H1 (cell line): ENCODE measurements around the gene C15orf61. TPM values are rescaled to one million over a fixed set of nuclear protein-coding genes. Genes with fewer than 3 reads are reported as not detected.

Source experiments
- CTCF ChIA-PET: fragments of 300-600 bp; sonication (Branson Sonifier 250); formaldehyde crosslinking; loops from one replicate; lab custom pipeline; 2021; ENCODE audit not compliant: partially characterized antibody; lab: Charles Lee
- POLR2A ChIA-PET: fragments of 300-600 bp; sonication (Branson Sonifier 250); formaldehyde crosslinking; loops from one replicate; lab custom pipeline; 2021; ENCODE audit warnings: inconsistent platforms; ENCODE audit not compliant: partially characterized antibody; lab: Charles Lee
- DNase-seq, 2 experiments: peaks; one replicate each; pipeline versions ENCODE4 v3.0.0 to v3.0.0-alpha.2; 2010 to 2022; ENCODE audit warnings: low spot score in 2 of 2, low read depth in 1 of 2, mixed read lengths in 1 of 2
- FAIRE-seq: peaks from 2 replicates; lab custom pipeline; 2011; peaks lifted over from hg19 to GRCh38; lab: Jason Lieb, UNC
- H2AFZ ChIP-seq: 2 replicates; pipeline ENCODE4 v1.8.1; 2012; ENCODE audit warnings: low read length, inconsistent platforms
- H2AK5ac ChIP-seq: 2 replicates; pipeline ENCODE4 v1.6.1; 2013; ENCODE audit warnings: low read depth, low read length
- H2BK120ac ChIP-seq: replicated peaks from 2 replicates; pipeline ENCODE3; 2013; ENCODE audit warnings: low read depth, low read length, inconsistent platforms
- H2BK12ac ChIP-seq: 2 replicates; pipeline ENCODE4 v1.6.1; 2013; ENCODE audit warnings: low read depth, low read length
- H2BK15ac ChIP-seq: 2 replicates; pipeline ENCODE4 v1.6.1; 2013; ENCODE audit warnings: low read length
- H2BK20ac ChIP-seq: 2 replicates; pipeline ENCODE4 v1.6.1; 2013; ENCODE audit warnings: low read length
- H2BK5ac ChIP-seq: 2 replicates; pipeline ENCODE4 v1.6.1; 2013; ENCODE audit warnings: low read depth, low read length
- H3K14ac ChIP-seq: 2 replicates; pipeline ENCODE4 v1.6.1; 2013; ENCODE audit warnings: inconsistent platforms; ENCODE audit not compliant: insufficient read length
- H3K18ac ChIP-seq: 2 replicates; pipeline ENCODE4 v1.6.1; 2013; ENCODE audit warnings: low read length; ENCODE audit errors: extremely low read depth
- H3K23ac ChIP-seq: 2 replicates; pipeline ENCODE4 v1.6.1; 2013; ENCODE audit warnings: inconsistent platforms; ENCODE audit not compliant: insufficient read length
- H3K23me2 ChIP-seq: 2 replicates; pipeline ENCODE4 v1.6.1; 2013; ENCODE audit warnings: low read depth, low read length
- H3K27ac ChIP-seq: 2 replicates; pipeline ENCODE4 v1.6.1; 2011; ENCODE audit warnings: low read depth, low read length, inconsistent platforms
- H3K27me3 ChIP-seq, 4 experiments: replicated peaks in 1 of 4; 1 replicate in 1 of 4; 2 replicates in 3 of 4; pipeline versions ENCODE4 v1.6.1 to v1.8.1; 2011 to 2013; ENCODE audit warnings: low read length in 3 of 4, mild to moderate bottlenecking in 3 of 4, inconsistent platforms in 2 of 4, mixed read lengths in 2 of 4, moderate library complexity in 1 of 4; ENCODE audit not compliant: control insufficient read depth in 3 of 4, insufficient read depth in 3 of 4; ENCODE audit errors: extremely low read depth in 1 of 4
- H3K36me3 ChIP-seq, 4 experiments: 2 replicates each; pipeline versions ENCODE4 v1.6.1 to v1.8.1; 2011 to 2013; ENCODE audit warnings: mild to moderate bottlenecking in 4 of 4, low read length in 3 of 4, moderate library complexity in 2 of 4, control low read depth in 1 of 4, inconsistent platforms in 1 of 4; ENCODE audit not compliant: insufficient read depth in 4 of 4, control insufficient read depth in 2 of 4
- H3K4ac ChIP-seq: replicated peaks from 2 replicates; pipeline ENCODE3; 2013; ENCODE audit warnings: low read length, low read depth, mixed read lengths, inconsistent platforms; ENCODE audit not compliant: insufficient read length
- H3K4me1 ChIP-seq, 4 experiments: replicated peaks in 1 of 4; 1 replicate in 1 of 4; 2 replicates in 3 of 4; pipeline versions ENCODE4 v1.6.1 to v1.8.1; 2011 to 2013; ENCODE audit warnings: low read length in 3 of 4, inconsistent platforms in 2 of 4, mixed read lengths in 1 of 4; ENCODE audit not compliant: insufficient read depth in 4 of 4, control insufficient read depth in 3 of 4
- H3K4me2 ChIP-seq, 2 experiments: 2 replicates each; pipeline versions ENCODE4 v1.6.1 to v1.8.1; 2011 to 2013; ENCODE audit warnings: low read depth in 2 of 2, low read length in 2 of 2, control low read depth in 1 of 2, inconsistent platforms in 1 of 2, mild to moderate bottlenecking in 1 of 2; ENCODE audit not compliant: insufficient read depth in 1 of 2
- H3K4me3 ChIP-seq, 4 experiments: fragments of 200-600, 300-600 bp in 1 of 4; sonication (generic), shearing (Covaris generic), sonication (Bioruptor Twin) in 1 of 4; 2 replicates each; pipeline versions ENCODE4 v1.5.1 to v1.8.1; 2011 to 2016; ENCODE audit warnings: low read length in 4 of 4, low read depth in 3 of 4, control low read depth in 2 of 4, inconsistent platforms in 2 of 4, mild to moderate bottlenecking in 2 of 4, mixed read lengths in 1 of 4, moderate library complexity in 1 of 4; ENCODE audit not compliant: insufficient read depth in 2 of 4; ENCODE audit errors: extremely low read depth in 1 of 4
- H3K56ac ChIP-seq: replicated peaks from 2 replicates; pipeline ENCODE3; 2013; ENCODE audit warnings: low read depth, mild to moderate bottlenecking, mixed read lengths, low read length, inconsistent platforms; ENCODE audit not compliant: insufficient read length
- H3K79me1 ChIP-seq: 2 replicates; pipeline ENCODE4 v1.6.1; 2013; ENCODE audit warnings: low read depth, low read length, control low read depth
- H3K79me2 ChIP-seq, 2 experiments: 2 replicates each; pipeline versions ENCODE4 v1.6.1 to v1.8.1; 2012 to 2013; ENCODE audit warnings: low read length in 2 of 2, mild to moderate bottlenecking in 2 of 2, inconsistent platforms in 1 of 2; ENCODE audit not compliant: insufficient read depth in 2 of 2, control insufficient read depth in 1 of 2
- H3K9ac ChIP-seq, 4 experiments: replicated peaks in 1 of 4; 1 replicate in 1 of 4; 2 replicates in 3 of 4; pipeline versions ENCODE4 v1.6.1 to v1.8.1; 2011 to 2013; ENCODE audit warnings: low read depth in 3 of 4, low read length in 3 of 4, control low read depth in 2 of 4, mild to moderate bottlenecking in 2 of 4, moderate library complexity in 2 of 4, inconsistent platforms in 1 of 4; ENCODE audit errors: extremely low read depth in 1 of 4
- H3K9me3 ChIP-seq, 2 experiments: 2 replicates each; pipeline versions ENCODE4 v1.6.1 to v1.8.1; 2012 to 2013; ENCODE audit warnings: mild to moderate bottlenecking in 2 of 2, moderate library complexity in 2 of 2, control low read depth in 1 of 2, inconsistent platforms in 1 of 2, low read depth in 1 of 2, low read length in 1 of 2, mixed read lengths in 1 of 2; ENCODE audit not compliant: insufficient read depth in 2 of 2
- H4K20me1 ChIP-seq, 2 experiments: replicated peaks in 1 of 2; 2 replicates each; pipeline versions ENCODE3 to v1.8.1; 2011 to 2013; ENCODE audit warnings: inconsistent platforms in 2 of 2, low read length in 2 of 2, mild to moderate bottlenecking in 1 of 2; ENCODE audit not compliant: insufficient read depth in 2 of 2, control insufficient read depth in 1 of 2
- H4K5ac ChIP-seq: 2 replicates; pipeline ENCODE4 v1.6.1; 2013; ENCODE audit warnings: low read length, low read depth, mixed read lengths, inconsistent platforms; ENCODE audit not compliant: insufficient read length
- H4K8ac ChIP-seq: 2 replicates; pipeline ENCODE4 v1.8.0; 2013; ENCODE audit warnings: mild to moderate bottlenecking, moderate library complexity, low read length, inconsistent platforms; ENCODE audit not compliant: insufficient read depth; ENCODE audit errors: extremely low read depth
- H4K91ac ChIP-seq: replicated peaks from 2 replicates; pipeline ENCODE3; 2013; ENCODE audit warnings: low read length, mixed read lengths, inconsistent platforms; ENCODE audit not compliant: insufficient read length
- ATF3 ChIP-seq: IDR thresholded peaks from 2 replicates; pipeline ENCODE4 v1.6.1; 2011; ENCODE audit warnings: low read depth, mild to moderate bottlenecking, low read length; ENCODE audit not compliant: insufficient read depth
- BCL11A ChIP-seq, 2 experiments: IDR thresholded peaks; one replicate each; pipeline ENCODE4 v1.6.1; 2011; ENCODE audit warnings: low read depth in 2 of 2, low read length in 2 of 2, mild to moderate bottlenecking in 2 of 2
- CTCF ChIP-seq, 3 experiments: IDR thresholded peaks; 1 replicate in 2 of 3; 2 replicates in 1 of 3; pipeline versions ENCODE4 v1.5.1 to v1.6.1; 2011; ENCODE audit warnings: low read length in 3 of 3, mild to moderate bottlenecking in 3 of 3, inconsistent platforms in 2 of 3, low read depth in 1 of 3, moderate library complexity in 1 of 3; ENCODE audit not compliant: insufficient read depth in 1 of 3; ENCODE audit errors: control extremely low read depth in 1 of 3
- EZH2 ChIP-seq: fragments of 200-600 bp; sonication (generic); IDR thresholded peaks from 2 replicates; pipeline ENCODE4 v1.7.1; 2012; ENCODE audit warnings: low read depth, mild to moderate bottlenecking, moderate library complexity, low read length, inconsistent platforms; ENCODE audit not compliant: severe bottlenecking
- GTF2F1 ChIP-seq: IDR thresholded peaks from 2 replicates; pipeline ENCODE4 v1.6.1; 2012; ENCODE audit warnings: low read depth, low read length, improper control_type of control experiment, borderline replicate concordance
- MAFK ChIP-seq: IDR thresholded peaks from 2 replicates; pipeline ENCODE4 v1.6.1; 2012; ENCODE audit warnings: low read depth, mild to moderate bottlenecking, improper control_type of control experiment, low read length
- PHF8 ChIP-seq: fragments of 200-600 bp; sonication (generic); conservative IDR thresholded peaks from 2 replicates; pipeline ENCODE4 v1.7.1; 2012; ENCODE audit warnings: low read depth, mild to moderate bottlenecking, inconsistent platforms, low read length, moderate library complexity
- SP2 ChIP-seq: IDR thresholded peaks from 2 replicates; pipeline ENCODE4 v1.6.1; 2012; ENCODE audit warnings: mild to moderate bottlenecking, low read length, inconsistent platforms
- TAF1 ChIP-seq: IDR thresholded peaks from 2 replicates; pipeline ENCODE4 v1.6.1; 2011; ENCODE audit warnings: mild to moderate bottlenecking, low read depth, low read length
- WGBS, 2 experiments: shearing (Covaris generic) in 1 of 2; methylation state at CpG; one replicate each; pipeline versions ENCODE4 v1.1.6 to v1.1.7; 2013 to 2015; ENCODE audit warnings: low lambda C conversion rate in 2 of 2, mixed read lengths in 2 of 2, inconsistent platforms in 1 of 2, low coverage in 1 of 2, missing lambda C conversion rate in 1 of 2; ENCODE audit not compliant: insufficient replicate concordance in 2 of 2, insufficient coverage in 1 of 2, insufficient read length in 1 of 2; ENCODE audit errors: extremely low coverage in 1 of 2, missing lambda C conversion rate in 1 of 2; 5-methylcytosine and 5-hydroxymethylcytosine counted together
- polyA plus RNA-seq, 7 experiments: library from polyadenylated mRNA; depleted of rRNA in 3 of 7; stranded (reverse) in 5 of 7; unstranded in 2 of 7; fragments of >200 nt in 5 of 7; fragments of 200-250 nt in 2 of 7; gene quantifications; 1 replicate in 5 of 7; 2 replicates in 1 of 7; 4 replicates in 1 of 7; pipeline versions ENCODE4 v1.2.1 to v1.2.3, GENCODE V29; 2011 to 2013; ENCODE audit warnings: missing spikeins in 2 of 7, mixed read lengths in 2 of 7
- total RNA-seq: library from RNA; stranded (reverse); fragmentation: NEBNext Ultra II Directional; extraction: Animal tissue kit (Norgen Biotek cat#: 25700); gene quantifications from 2 replicates; pipeline ENCODE4 v1.2.1, GENCODE V29; 2021

C15orf61 gene
- total and polyA plus RNA-seq, 2 of the 8 experiments (the other 6 are each of a cell fraction or from before 2014, with no cell fraction given), result 1.7 to 2.0 TPM

GRCh38 chr15:67570875-67571647 is 50.1 kb downstream of the C15orf61 start:
- Histone ChIP-seq H2AK5ac (no peak overlapping the region), H4K5ac (no peak overlapping the region), H3K36me3 (no peaks in the 10 kb centered on the region), H3K4me3 (no peak overlapping the region), H2BK120ac (no peak overlapping the region), H3K27me3 (no peaks in the 10 kb centered on the region), H3K9ac (no peak overlapping the region), H3K79me2 (no peaks in the 10 kb centered on the region), H2BK20ac (no peak overlapping the region), H2BK12ac (no peak overlapping the region), H3K14ac (no peak overlapping the region), H4K8ac (no peak overlapping the region), H4K91ac (no peak overlapping the region), H4K20me1 (no peaks in the 10 kb centered on the region), H3K23me2 (no peaks in the 10 kb centered on the region), H2BK15ac (no peak overlapping the region), H2AFZ (no peak overlapping the region), H3K18ac (no peak overlapping the region), H3K23ac (no peak overlapping the region), H3K9me3 (no peaks in the 10 kb centered on the region), H3K4ac (no peak overlapping the region), H3K27ac (no peak overlapping the region), H3K4me1 (peaks cover 0 to 6% (median 0%) of the 10 kb centered on the region in 4 experiments; a peak in 2 of 7 replicates), H3K56ac (no peak overlapping the region), H3K4me2 (no peak overlapping the region), H3K79me1 (no peaks in the 10 kb centered on the region), H2BK5ac (no peak overlapping the region)
- ChIA-PET POLR2A (interaction anchor here (0.6 kb wide), 1 partner anchor 357 kb away, joined by 3 read pairs; no protein-coding TSS in a partner anchor), CTCF (interaction anchor here (0.6 to 1.8 kb wide), 7 partner anchors 10 to 1050 kb away, joined by 3 to 8 read pairs (median 3); no protein-coding TSS in a partner anchor)
- whole genome bisulfite sequencing, 2 experiments, result 91% methylated on average over 4 of the region's 4 CpGs; no CpG with 5 or more reads in 1 of the 2 experiments
- no peak for DNase-seq
- FAIRE-seq, result no peak
- no peak for TF ChIP-seq GTF2F1
- no peak for TF ChIP-seq EZH2
- TF ChIP-seq BCL11A (IDR thresholded peaks at IDR 0.05; ENCODE audit: low read depth in 2 of 2, low read length in 2 of 2), result no peak
- TF ChIP-seq MAFK, result no peak
- no peak for TF ChIP-seq SP2
- no peak for TF ChIP-seq TAF1
- TF ChIP-seq ATF3, result no peak
- no peak for TF ChIP-seq CTCF (IDR thresholded peaks at IDR 0.05; ENCODE audit: control extremely low read depth in 1 of 3, insufficient read depth in 1 of 3, low read depth in 1 of 3, low read length in 3 of 3)
- no peak for TF ChIP-seq PHF8
